T-cell (primary cell): ENCODE measurements around the gene ZSWIM6. TPM values are rescaled to one million over a fixed set of nuclear protein-coding genes. Genes with fewer than 3 reads are reported as not detected.

Source experiments
- ATAC-seq, 4 experiments: fragments of 200-7000 bp in 3 of 4; fragments of 150-1000 bp in 1 of 4; cut with Tn5 transposase; replicated peaks in 1 of 4; 1 replicate in 3 of 4; 2 replicates in 1 of 4; pipeline ENCODE4 v1.10.0; 2021; ENCODE audit warnings: moderate library complexity in 3 of 4, mild to moderate bottlenecking in 2 of 4, moderate number of reproducible peaks in 1 of 4
- CTCF ChIA-PET, 2 donors: fragments of 300-600 bp; sonication (Branson Sonifier 250); formaldehyde crosslinking; loops; one replicate each; lab custom pipeline; 2022; ENCODE audit warnings: antibody characterized with exemption in 2 of 2; lab: Charles Lee
- POLR2A ChIA-PET, 2 donors: fragments of 300-600 bp; sonication (Branson Sonifier 250); formaldehyde crosslinking; loops; one replicate each; lab custom pipeline; 2022; ENCODE audit warnings: antibody characterized with exemption in 2 of 2; lab: Charles Lee
- DNase-seq, 35 experiments: peaks; one replicate each; pipeline versions ENCODE4 v3.0.0 to v3.0.0-alpha.2; 2013 to 2023
- H3K27ac ChIP-seq: one replicate; pipeline ENCODE4 v1.5.1; 2013; ENCODE audit warnings: low read length
- H3K27me3 ChIP-seq, 2 experiments: replicated peaks in 1 of 2; 1 replicate in 1 of 2; 2 replicates in 1 of 2; pipeline versions ENCODE4 v1.6.1 to v1.7.0; 2013; ENCODE audit warnings: low read length in 1 of 2, mixed read lengths in 1 of 2; ENCODE audit not compliant: control insufficient read depth in 2 of 2, insufficient read depth in 2 of 2; ENCODE audit errors: extremely low read depth in 1 of 2
- H3K36me3 ChIP-seq, 2 donors: 1 replicate in 1 of 2; 2 replicates in 1 of 2; pipeline versions ENCODE4 v1.6.1 to v1.7.0; 2013; ENCODE audit warnings: low read length in 1 of 2; ENCODE audit not compliant: control insufficient read depth in 2 of 2, insufficient read depth in 1 of 2; ENCODE audit errors: extremely low read depth in 1 of 2
- H3K4me1 ChIP-seq, 2 experiments: 1 replicate in 1 of 2; 2 replicates in 1 of 2; pipeline versions ENCODE4 v1.6.1 to v1.7.0; 2013; ENCODE audit warnings: low read length in 2 of 2, mixed read lengths in 1 of 2; ENCODE audit not compliant: insufficient read depth in 2 of 2, control insufficient read depth in 1 of 2; ENCODE audit errors: extremely low read depth in 1 of 2
- H3K4me3 ChIP-seq, 2 donors: 1 replicate in 1 of 2; 2 replicates in 1 of 2; pipeline versions ENCODE4 v1.5.1 to v1.7.0; 2013; ENCODE audit warnings: mild to moderate bottlenecking in 2 of 2, low read length in 1 of 2, moderate library complexity in 1 of 2; ENCODE audit not compliant: control insufficient read depth in 1 of 2; ENCODE audit errors: extremely low read depth in 1 of 2
- H3K9me3 ChIP-seq: 2 replicates; pipeline ENCODE4 v1.7.0; 2013
- H3K27ac Mint-ChIP-seq, 2 donors: one replicate each; pipeline ENCODE4 v1.8.0; 2020 to 2021; ENCODE audit warnings: mild to moderate bottlenecking in 2 of 2, mixed read lengths in 2 of 2
- H3K27me3 Mint-ChIP-seq, 2 donors: one replicate each; pipeline ENCODE4 v1.8.0; 2021 to 2022; ENCODE audit warnings: mixed read lengths in 2 of 2
- H3K36me3 Mint-ChIP-seq: one replicate; pipeline ENCODE4 v1.8.0; 2021; ENCODE audit warnings: mixed read lengths
- H3K4me1 Mint-ChIP-seq, 3 donors: one replicate each; pipeline ENCODE4 v1.8.0; 2020 to 2022; ENCODE audit warnings: mixed read lengths in 3 of 3, mild to moderate bottlenecking in 1 of 3
- H3K4me3 Mint-ChIP-seq, 3 donors: one replicate each; pipeline ENCODE4 v1.8.0; 2020 to 2022; ENCODE audit warnings: mild to moderate bottlenecking in 3 of 3, mixed read lengths in 3 of 3, moderate library complexity in 3 of 3
- H3K9me3 Mint-ChIP-seq, 3 donors: one replicate each; pipeline ENCODE4 v1.8.0; 2020 to 2022; ENCODE audit warnings: mixed read lengths in 3 of 3
- WGBS: methylation state at CpG from one replicate; pipeline ENCODE4 v1.1.5; 2013; ENCODE audit warnings: missing lambda C conversion rate; ENCODE audit not compliant: insufficient coverage; 5-methylcytosine and 5-hydroxymethylcytosine counted together
- total RNA-seq, 35 experiments: library from RNA in 6 of 35; stranded (reverse) in 6 of 35; fragments of 120-200 nt in 1 of 35; gene quantifications; one replicate each; pipeline versions ENCODE4 v1.2.1 to v1.2.4 and lab custom pipeline; 2013 to 2026

The ZSWIM6 gene
- total RNA-seq, 5 donors from 2014 or later (not counting 1 experiment from before 2014, with no cell fraction given), result 8.3 to 11.3 (median 10.1) TPM

DNA sequence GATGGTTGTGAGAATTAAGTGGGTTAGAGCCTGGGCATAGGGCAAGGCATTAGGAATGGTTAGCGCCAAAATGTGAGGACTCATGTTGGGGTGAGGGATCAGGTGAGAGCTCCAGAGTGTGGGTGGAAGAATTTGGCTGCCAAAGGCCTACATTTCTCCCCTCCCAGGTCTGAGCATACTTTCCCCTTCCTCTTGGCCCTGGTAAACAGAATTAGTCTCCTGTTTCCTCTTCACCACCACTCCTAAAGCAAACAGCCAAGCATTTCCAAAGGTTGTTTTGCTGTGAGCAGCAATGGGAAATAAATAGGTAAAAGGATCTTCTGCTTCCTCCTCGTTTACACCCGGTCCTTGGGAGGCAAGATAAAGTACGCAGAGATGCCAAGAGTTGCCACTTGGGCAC is 132.5 kb downstream of the ZSWIM6 start:
- 89% methylated on average over 3 of the region's 4 CpGs for WGBS
- H3K9me3 Mint-ChIP-seq, result no peaks in the 10 kb centered on the region
- no peaks in the 10 kb centered on the region for H3K36me3 ChIP-seq
- H3K27me3 ChIP-seq, result no peaks in the 10 kb centered on the region
- H3K4me1 Mint-ChIP-seq, result peaks cover 30 to 53% (median 42%) of the 10 kb centered on the region in 3 donors
- POLR2A ChIA-PET, result no interaction called here
- CTCF ChIA-PET, result no interaction called here
- no peak for ATAC-seq
- H3K4me3 ChIP-seq, result no peak overlapping the region
- H3K27ac Mint-ChIP-seq, result no peak overlapping the region
- no peak overlapping the region for H3K27ac ChIP-seq
- no peaks in the 10 kb centered on the region for H3K27me3 Mint-ChIP-seq
- H3K36me3 Mint-ChIP-seq, result no peaks in the 10 kb centered on the region
- no peak for DNase-seq
- no peaks in the 10 kb centered on the region for H3K4me1 ChIP-seq
- no peak overlapping the region for H3K4me3 Mint-ChIP-seq
- no peaks in the 10 kb centered on the region for H3K9me3 ChIP-seq

DNA sequence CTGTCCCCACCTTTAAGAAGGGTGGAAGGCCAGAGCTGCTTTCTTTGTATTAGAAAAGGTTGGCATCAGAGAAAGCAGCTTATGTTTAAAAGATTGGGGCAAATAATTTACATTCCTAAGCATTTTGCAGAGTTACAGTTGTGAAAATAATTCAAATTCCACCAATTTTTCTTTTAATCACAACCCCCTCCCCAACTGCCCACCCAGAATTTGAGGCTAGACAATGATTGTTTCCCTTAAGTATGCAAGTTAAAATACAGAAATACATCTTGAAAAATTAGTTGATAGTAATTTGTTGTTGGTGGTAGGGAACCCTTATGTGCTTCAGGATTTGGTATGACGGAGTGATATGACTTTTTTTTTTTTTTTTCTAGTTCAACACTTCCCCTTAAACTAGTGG is 133.0 kb downstream of the ZSWIM6 start:
- peaks cover 32 to 53% (median 45%) of the 10 kb centered on the region in 3 donors for H3K4me1 Mint-ChIP-seq

DNA sequence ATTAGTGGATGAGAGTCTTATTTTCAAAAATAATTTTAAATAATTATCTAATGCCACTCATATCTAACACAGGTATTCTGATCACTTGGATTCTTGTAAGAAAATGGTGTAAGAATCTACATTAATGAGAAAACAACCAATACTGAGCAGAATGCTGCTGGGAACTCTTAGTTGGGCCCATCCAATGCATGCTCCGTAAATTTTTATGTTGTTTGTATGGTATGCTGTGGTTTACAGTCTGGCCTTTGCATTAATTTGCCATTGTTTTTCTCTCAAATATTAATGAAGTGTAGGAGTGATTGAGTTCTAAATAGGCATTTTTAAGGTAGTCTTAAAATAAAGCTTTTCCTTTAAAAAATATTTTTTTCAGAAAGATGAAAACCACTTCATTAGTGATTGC is 133.4 kb downstream of the ZSWIM6 start:
- H3K4me3 Mint-ChIP-seq, result no peak overlapping the region
- no peak overlapping the region for H3K27ac ChIP-seq
- H3K9me3 ChIP-seq, result no peaks in the 10 kb centered on the region
- CTCF ChIA-PET, result no interaction called here
- H3K27ac Mint-ChIP-seq, result no peak overlapping the region
- no peaks in the 10 kb centered on the region for H3K36me3 ChIP-seq
- H3K27me3 ChIP-seq, result no peaks in the 10 kb centered on the region
- DNase-seq (no peak), ATAC-seq (no peak)
- no peak overlapping the region for H3K4me3 ChIP-seq
- no peaks in the 10 kb centered on the region for H3K27me3 Mint-ChIP-seq
- no peaks in the 10 kb centered on the region for H3K9me3 Mint-ChIP-seq
- H3K4me1 ChIP-seq, result no peaks in the 10 kb centered on the region
- H3K4me1 Mint-ChIP-seq, result peaks cover 34 to 52% (median 43%) of the 10 kb centered on the region in 3 donors
- no CpG with 5 or more reads among the region's 1 CpG for WGBS
- POLR2A ChIA-PET, result no interaction called here
- no peaks in the 10 kb centered on the region for H3K36me3 Mint-ChIP-seq

More for the DNA sequence above, 133.0 kb downstream of the ZSWIM6 start:
- Histone ChIP-seq H3K27me3 (no peaks in the 10 kb centered on the region), H3K4me1 (no peaks in the 10 kb centered on the region), H3K27ac (no peak overlapping the region), H3K36me3 (no peaks in the 10 kb centered on the region), H3K9me3 (no peaks in the 10 kb centered on the region), H3K4me3 (no peak overlapping the region)
- DNase-seq, result no peak
- Mint-ChIP-seq H3K4me3 (no peak overlapping the region), H3K9me3 (no peaks in the 10 kb centered on the region), H3K36me3 (no peaks in the 10 kb centered on the region), H3K27ac (no peak overlapping the region), H3K27me3 (no peaks in the 10 kb centered on the region)
- no peak for ATAC-seq
- POLR2A ChIA-PET, result no interaction called here
- CTCF ChIA-PET, result no interaction called here
- WGBS, result no CpG with 5 or more reads among the region's 1 CpG

DNA sequence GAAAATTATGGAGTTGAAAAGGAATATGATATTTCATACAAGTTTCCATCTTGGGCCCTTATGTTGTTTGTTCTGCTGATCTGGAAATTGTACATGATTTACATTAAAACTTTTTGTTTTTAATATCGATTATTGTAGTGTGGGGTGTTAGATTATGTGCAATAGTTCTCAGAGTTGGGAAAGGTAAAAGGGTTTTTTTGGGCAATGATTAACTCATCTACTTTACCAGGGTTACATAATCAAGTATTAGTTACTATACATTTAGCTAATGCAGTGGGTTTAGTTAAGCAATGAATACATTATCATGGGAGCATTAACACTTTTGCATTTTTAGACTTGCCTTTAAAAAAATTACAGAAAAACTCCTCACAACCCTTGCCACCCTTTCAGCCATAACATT is 134.0 kb downstream of the ZSWIM6 start:
- no CpG with 5 or more reads among the region's 1 CpG for WGBS
- no peaks in the 10 kb centered on the region for H3K27me3 ChIP-seq
- no peaks in the 10 kb centered on the region for H3K9me3 Mint-ChIP-seq
- CTCF ChIA-PET, result no interaction called here
- DNase-seq (no peak), ATAC-seq (no peak)
- H3K27ac Mint-ChIP-seq, result no peak overlapping the region
- no peaks in the 10 kb centered on the region for H3K36me3 Mint-ChIP-seq
- H3K27ac ChIP-seq, result no peak overlapping the region
- H3K4me1 ChIP-seq, result no peaks in the 10 kb centered on the region
- H3K27me3 Mint-ChIP-seq, result no peaks in the 10 kb centered on the region
- no peaks in the 10 kb centered on the region for H3K9me3 ChIP-seq
- H3K4me3 ChIP-seq, result no peak overlapping the region
- no peak overlapping the region for H3K4me3 Mint-ChIP-seq
- peaks cover 36 to 53% (median 43%) of the 10 kb centered on the region in 3 donors for H3K4me1 Mint-ChIP-seq
- H3K36me3 ChIP-seq, result no peaks in the 10 kb centered on the region
- POLR2A ChIA-PET, result no interaction called here

DNA sequence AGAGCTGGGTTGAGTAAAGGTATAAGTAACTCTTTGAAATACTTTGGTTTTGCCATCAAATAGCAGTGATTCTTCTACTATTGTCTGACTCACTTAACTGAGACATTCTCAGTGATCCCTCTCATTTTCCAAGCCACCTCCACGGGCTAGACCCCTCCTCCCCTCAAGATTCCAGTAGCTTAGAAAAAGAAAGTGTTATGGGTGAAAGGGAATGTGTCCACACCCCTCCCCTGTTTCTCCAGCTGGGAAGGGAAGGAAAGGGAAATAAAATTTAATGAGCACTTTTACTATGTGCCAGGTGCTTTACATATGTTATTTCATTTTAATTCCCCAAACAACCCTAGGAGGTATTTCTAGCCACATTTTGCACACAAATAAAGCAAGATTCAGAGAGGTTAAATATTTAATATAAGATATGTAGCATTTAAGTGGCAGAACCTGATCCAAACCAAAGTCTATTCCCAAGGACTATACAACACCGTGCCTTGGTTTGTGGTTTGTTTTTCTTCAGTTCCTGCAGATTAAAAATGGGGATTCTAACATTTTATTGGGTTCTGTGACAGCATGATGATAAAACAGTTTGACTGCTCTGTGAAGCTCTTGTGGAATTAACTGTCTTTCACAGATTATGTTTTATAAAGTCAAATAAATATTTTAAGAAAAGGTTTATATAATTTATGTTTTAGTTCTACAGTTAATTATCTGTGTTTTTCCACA is 135.9 kb downstream of the ZSWIM6 start:
- no peaks in the 10 kb centered on the region for H3K36me3 ChIP-seq
- no peak overlapping the region for H3K27ac Mint-ChIP-seq
- no peaks in the 10 kb centered on the region for H3K27me3 Mint-ChIP-seq
- ChIA-PET CTCF (no interaction called here), POLR2A (interaction anchor here in 1 of 2 donors (0.6 kb wide), 1 partner anchor 15 kb away, joined by 3 read pairs; no protein-coding TSS in a partner anchor)
- no peak for ATAC-seq
- no peaks in the 10 kb centered on the region for H3K9me3 ChIP-seq
- H3K4me3 ChIP-seq, result no peak overlapping the region
- H3K4me1 Mint-ChIP-seq, result peaks cover 48 to 59% (median 57%) of the 10 kb centered on the region in 3 donors
- WGBS, result no CpG with 5 or more reads among the region's 2 CpGs
- DNase-seq, result no peak
- no peaks in the 10 kb centered on the region for H3K27me3 ChIP-seq
- peaks cover 0 to 3% of the 10 kb centered on the region in 2 experiments for H3K4me1 ChIP-seq
- no peaks in the 10 kb centered on the region for H3K9me3 Mint-ChIP-seq
- H3K27ac ChIP-seq, result no peak overlapping the region
- peaks cover 11% of the 10 kb centered on the region for H3K36me3 Mint-ChIP-seq
- no peak overlapping the region for H3K4me3 Mint-ChIP-seq

DNA sequence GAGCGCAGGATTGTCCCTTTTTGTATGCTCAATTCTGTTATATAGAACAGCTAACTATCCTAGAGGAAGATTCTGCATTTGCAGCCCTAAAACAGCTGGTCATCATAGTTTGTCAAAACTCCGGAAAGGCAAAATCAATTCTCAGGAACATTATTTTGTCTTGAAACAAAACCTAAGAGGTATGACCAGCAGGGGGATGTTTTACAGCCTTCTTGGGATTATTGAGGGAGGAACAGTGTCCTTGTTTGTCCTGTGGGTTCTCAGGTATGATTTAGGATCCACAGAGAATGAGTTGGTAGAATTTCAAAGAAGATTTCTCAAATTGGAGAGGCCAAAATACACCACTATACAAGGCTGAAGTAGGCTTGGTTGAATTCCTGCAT is 136.4 kb downstream of the ZSWIM6 start:
- Mint-ChIP-seq H3K4me1 (peaks cover 46 to 57% (median 57%) of the 10 kb centered on the region in 3 donors), H3K27ac (no peak overlapping the region), H3K4me3 (no peak overlapping the region), H3K9me3 (no peaks in the 10 kb centered on the region), H3K27me3 (no peaks in the 10 kb centered on the region), H3K36me3 (peaks cover 12% of the 10 kb centered on the region)
- WGBS, result 100% methylated on average over 1 of the region's 2 CpGs
- no peak for ATAC-seq
- POLR2A ChIA-PET, result interaction anchor here in 1 of 2 donors (0.6 kb wide), 1 partner anchor 14 kb away, joined by 3 read pairs; no protein-coding TSS in a partner anchor
- Histone ChIP-seq H3K4me3 (no peak overlapping the region), H3K4me1 (peaks cover 0 to 3% of the 10 kb centered on the region in 2 experiments), H3K27me3 (no peaks in the 10 kb centered on the region), H3K27ac (no peak overlapping the region), H3K36me3 (no peaks in the 10 kb centered on the region), H3K9me3 (no peaks in the 10 kb centered on the region)
- DNase-seq, result no peak
- CTCF ChIA-PET, result interaction anchor here in 1 of 2 donors (0.6 kb wide), 1 partner anchor 137 kb away, joined by 3 read pairs; no protein-coding TSS in a partner anchor
